RWPE1 (cell line): Measurements from ENCODE around the gene PRAF2.

Experiments
- CTCF ChIA-PET: fragments of 350-600 bp; sonication (Branson Sonifier 250); formaldehyde crosslinking; extraction: SDS; loops from one replicate; lab custom pipeline; 2021; lab: Yijun Ruan, JAX
- POLR2A ChIA-PET: fragments of 400-600 bp; formaldehyde crosslinking; extraction: SDS; loops from one replicate; lab custom pipeline; 2020; ENCODE audit warnings: antibody characterized with exemption; ENCODE audit not compliant: low non-redundant PET; lab: Yijun Ruan, JAX
- DNase-seq: peaks from one replicate; pipeline ENCODE4 v3.0.0; 2012; ENCODE audit warnings: low spot score
- H3K27ac ChIP-seq: fragments of 450-650 bp; 2 replicates; pipeline ENCODE4 v1.5.1; 2017
- TF ChIP-seq, protein P1 (sequence below): fragments of 450-650 bp; conservative IDR thresholded peaks from 2 replicates; pipeline ENCODE4 v1.5.1; 2017; ENCODE audit warnings: low read depth, mild to moderate bottlenecking

PRAF2 gene

DNA sequence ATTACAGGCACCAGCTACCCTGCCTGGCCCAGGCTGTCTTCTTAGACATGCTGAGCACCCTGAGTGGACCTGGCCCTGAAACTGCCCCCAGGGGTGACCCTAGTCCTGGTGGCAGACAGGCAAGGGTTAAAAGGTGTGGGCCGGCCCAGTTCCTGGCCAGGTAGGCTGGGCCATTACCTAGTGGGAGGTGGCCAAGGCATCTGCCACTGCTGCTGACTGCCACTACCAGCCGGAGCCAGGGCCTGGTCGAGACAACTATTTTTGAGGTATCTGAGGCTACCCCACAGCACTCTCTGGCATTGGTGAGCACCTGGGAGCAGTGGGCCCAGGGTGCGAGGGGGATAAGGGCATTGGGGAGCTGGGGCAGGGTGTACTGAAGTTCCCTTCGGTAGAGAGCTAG is 15.0 kb downstream of the PRAF2 start, which contains the start of gene CCDC120:
CCDC120 (plus strand) TSS at position 206 of the 400 bp plus-strand sequence. CDS start 3,043 bp downstream, outside the sequence.
- DNase-seq = no peak
- peak within 1 kb of the TSS; percentile 83 for H3K27ac ChIP-seq
- CTCF ChIA-PET = interaction anchor here (0.7 kb wide), 1 partner anchor 15 kb away, joined by 5 read pairs; no protein-coding TSS in a partner anchor
- TF ChIP-seq, protein P1, sequence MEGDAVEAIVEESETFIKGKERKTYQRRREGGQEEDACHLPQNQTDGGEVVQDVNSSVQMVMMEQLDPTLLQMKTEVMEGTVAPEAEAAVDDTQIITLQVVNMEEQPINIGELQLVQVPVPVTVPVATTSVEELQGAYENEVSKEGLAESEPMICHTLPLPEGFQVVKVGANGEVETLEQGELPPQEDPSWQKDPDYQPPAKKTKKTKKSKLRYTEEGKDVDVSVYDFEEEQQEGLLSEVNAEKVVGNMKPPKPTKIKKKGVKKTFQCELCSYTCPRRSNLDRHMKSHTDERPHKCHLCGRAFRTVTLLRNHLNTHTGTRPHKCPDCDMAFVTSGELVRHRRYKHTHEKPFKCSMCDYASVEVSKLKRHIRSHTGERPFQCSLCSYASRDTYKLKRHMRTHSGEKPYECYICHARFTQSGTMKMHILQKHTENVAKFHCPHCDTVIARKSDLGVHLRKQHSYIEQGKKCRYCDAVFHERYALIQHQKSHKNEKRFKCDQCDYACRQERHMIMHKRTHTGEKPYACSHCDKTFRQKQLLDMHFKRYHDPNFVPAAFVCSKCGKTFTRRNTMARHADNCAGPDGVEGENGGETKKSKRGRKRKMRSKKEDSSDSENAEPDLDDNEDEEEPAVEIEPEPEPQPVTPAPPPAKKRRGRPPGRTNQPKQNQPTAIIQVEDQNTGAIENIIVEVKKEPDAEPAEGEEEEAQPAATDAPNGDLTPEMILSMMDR = no peak
- POLR2A ChIA-PET = interaction anchor here (0.6 kb wide), 1 partner anchor 370 kb away, joined by 3 read pairs; no protein-coding TSS in a partner anchor

DNA sequence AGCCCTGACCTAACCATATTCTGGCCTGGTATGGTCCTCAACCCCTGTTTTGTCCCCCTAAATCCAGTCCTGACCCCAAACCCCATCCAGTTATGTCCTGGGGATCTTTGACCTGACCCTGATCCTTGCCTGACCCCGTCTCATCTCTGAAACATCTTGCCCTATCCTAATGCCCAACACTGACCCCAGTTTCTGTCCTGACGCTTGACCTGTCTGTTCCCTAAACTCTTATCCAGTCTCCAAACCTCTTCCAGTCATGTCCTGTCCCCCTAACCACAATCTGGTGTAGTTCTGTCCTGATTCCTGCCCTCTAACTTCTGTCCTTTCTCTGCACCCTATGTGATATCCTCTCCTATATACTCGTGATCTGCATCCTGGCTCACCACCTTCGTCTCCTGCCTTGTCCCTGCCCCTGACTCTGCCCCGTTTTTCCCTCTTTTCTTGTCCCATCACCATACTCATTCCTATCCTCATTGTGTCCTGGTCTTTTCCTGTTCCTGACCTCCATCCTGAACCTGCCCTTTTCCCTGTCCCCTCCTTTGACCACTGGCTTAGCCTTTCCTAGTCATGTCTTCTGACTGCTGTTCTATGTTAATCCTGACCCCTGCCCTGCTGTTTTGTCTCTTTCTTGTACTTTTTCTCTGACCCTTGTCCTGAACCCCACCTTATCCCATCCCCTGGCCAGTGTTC is 19.6 kb downstream of the PRAF2 start:
- POLR2A ChIA-PET = no interaction called here
- H3K27ac ChIP-seq = peak overlapping the region; percentile 74
- CTCF ChIA-PET = no interaction called here
- TF ChIP-seq, protein P1 = no peak
- no peak for DNase-seq

GRCh38 chrX:49053223-49054072 is 20.4 kb downstream of the PRAF2 start:
- POLR2A ChIA-PET = no interaction called here
- CTCF ChIA-PET = no interaction called here
- peak overlapping the region; percentile 74 for H3K27ac ChIP-seq
- DNase-seq = no peak
- TF ChIP-seq, protein P1 = no peak

- DNase-seq = no peak
- TF ChIP-seq, protein P1 = no peak
- POLR2A ChIA-PET = interaction anchor here (0.5 kb wide), 1 partner anchor 102 kb away, joined by 7 read pairs; no protein-coding TSS in a partner anchor
- CTCF ChIA-PET = interaction anchor here (0.6 to 1.6 kb wide), 4 partner anchors 15 to 306 kb away, joined by 3 to 6 read pairs (median 6); partner anchors contain the start of gene KCND1
- peak overlapping the region; percentile 76 for H3K27ac ChIP-seq
Measured at GRCh38 chrX:49043987-49044281, 29.9 kb downstream of the PRAF2 start.

GRCh38 chrX:49043220-49043986 is 30.4 kb downstream of the PRAF2 start, which contains the start of gene TFE3:
TSS of gene TFE3 (minus strand) at chrX:49043357. CDS start at chrX:49043226, 131 bp downstream.
- TF ChIP-seq, protein P1 = peak; percentile 52
- ChIA-PET CTCF (interaction anchor here (0.6 to 1.6 kb wide), 4 partner anchors 16 to 306 kb away, joined by 3 to 6 read pairs (median 6); partner anchors contain the start of gene KCND1), POLR2A (interaction anchor here (0.5 kb wide), 1 partner anchor 102 kb away, joined by 7 read pairs; no protein-coding TSS in a partner anchor)
- peak within 1 kb of the TSS; percentile 91 for H3K27ac ChIP-seq
- DNase-seq = peak; percentile 96
